Uterus (tissue), 4 donors: ENCODE results near the gene STX1B. TPM values are rescaled to one million over a fixed set of nuclear protein-coding genes. Genes with fewer than 3 reads are reported as not detected.

Experiments used
- DNase-seq, 2 donors: peaks; one replicate each; pipeline ENCODE4 v3.0.0-alpha.2; 2019 to 2020
- H3K27ac ChIP-seq, 2 donors: fragments of 200-600 bp; sonication (generic); 1 replicate in 1 of 2; 2 replicates in 1 of 2; pipeline ENCODE4 v1.5.1; 2016 to 2018
- H3K27me3 ChIP-seq, 2 donors: fragments of 200-600 bp; sonication (generic); one replicate each; pipeline ENCODE4 v1.5.1; 2018 to 2019; ENCODE audit warnings: control low read depth in 1 of 2
- H3K36me3 ChIP-seq, 2 donors: fragments of 200-600 bp; sonication (generic); one replicate each; pipeline ENCODE4 v1.5.1; 2019; ENCODE audit warnings: control low read depth in 1 of 2
- H3K4me1 ChIP-seq, 2 donors: fragments of 200-600 bp; sonication (generic); one replicate each; pipeline ENCODE4 v1.5.1; 2018 to 2019; ENCODE audit warnings: control low read depth in 1 of 2
- H3K4me3 ChIP-seq, 2 donors: fragments of 200-600 bp; sonication (generic); 1 replicate in 1 of 2; 2 replicates in 1 of 2; pipeline ENCODE4 v1.5.1; 2018 to 2019; ENCODE audit warnings: mild to moderate bottlenecking in 1 of 2
- H3K9me3 ChIP-seq, 2 donors: fragments of 200-600 bp; sonication (generic); one replicate each; pipeline ENCODE4 v1.5.1; 2019; ENCODE audit warnings: control low read depth in 1 of 2
- POLR2A ChIP-seq, 2 donors: fragments of 450-650 bp; IDR thresholded peaks; one replicate each; pipeline ENCODE4 v1.6.1; 2016; ENCODE audit warnings: antibody characterized with exemption in 2 of 2, mild to moderate bottlenecking in 1 of 2, moderate library complexity in 1 of 2
- intact Hi-C: fragments of 100-400 bp; cut with DNase I; formaldehyde crosslinking; loops from one replicate; pipeline ENCODE4 v1.15.1; 2023; ENCODE audit warnings: low total_unique reads
- total RNA-seq, 4 donors: library from RNA; depleted of rRNA in 3 of 4; stranded (reverse); fragments of >200 nt in 3 of 4; gene quantifications; one replicate each; pipeline versions ENCODE4 v1.1.0 to v1.2.4, GENCODE V29; 2014 to 2023
- TF ChIP-seq, protein P1 (sequence below), 4 experiments: fragments of 200-600 bp in 2 of 4; fragments of 450-650 bp in 2 of 4; sonication (generic) in 2 of 4; IDR thresholded peaks; one replicate each; pipeline ENCODE4 v1.5.1; 2016 to 2019; ENCODE audit warnings: antibody characterized with exemption in 4 of 4, mild to moderate bottlenecking in 2 of 4, moderate library complexity in 1 of 4
- donor health status: DM: yes; HTN: yes; CAD: no.

Gene STX1B
- total RNA-seq, 4 donors from 2014 or later: 0.88 to 2.6 (median 2.5) TPM

DNA sequence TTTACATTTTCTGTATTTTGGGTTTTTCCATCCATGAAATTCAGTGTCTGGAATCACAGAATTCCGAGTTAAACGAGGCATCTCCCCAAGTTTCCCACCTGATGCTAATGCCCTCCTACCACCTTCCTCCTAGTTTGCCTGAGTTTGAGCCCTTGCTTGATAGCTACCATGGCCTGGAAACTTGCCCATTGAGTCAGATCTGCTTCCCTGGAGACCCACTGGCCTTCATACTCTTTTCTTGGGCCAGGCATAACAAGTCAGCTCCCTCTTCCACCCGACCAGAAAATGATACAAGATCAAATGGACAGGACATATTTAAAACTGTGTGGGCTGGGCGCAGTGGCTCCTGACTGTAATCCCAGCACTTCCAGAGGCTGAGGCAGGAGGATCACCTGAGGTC lies 42.6 kb downstream of the STX1B start:
- Histone ChIP-seq H3K27ac (no peak overlapping the region), H3K4me3 (no peak overlapping the region), H3K4me1 (no peaks in the 10 kb centered on the region), H3K9me3 (no peaks in the 10 kb centered on the region), H3K36me3 (no peaks in the 10 kb centered on the region), H3K27me3 (no peaks in the 10 kb centered on the region)
- no peak for DNase-seq
- intact Hi-C loops: no loop called here
- TF ChIP-seq, protein P1, sequence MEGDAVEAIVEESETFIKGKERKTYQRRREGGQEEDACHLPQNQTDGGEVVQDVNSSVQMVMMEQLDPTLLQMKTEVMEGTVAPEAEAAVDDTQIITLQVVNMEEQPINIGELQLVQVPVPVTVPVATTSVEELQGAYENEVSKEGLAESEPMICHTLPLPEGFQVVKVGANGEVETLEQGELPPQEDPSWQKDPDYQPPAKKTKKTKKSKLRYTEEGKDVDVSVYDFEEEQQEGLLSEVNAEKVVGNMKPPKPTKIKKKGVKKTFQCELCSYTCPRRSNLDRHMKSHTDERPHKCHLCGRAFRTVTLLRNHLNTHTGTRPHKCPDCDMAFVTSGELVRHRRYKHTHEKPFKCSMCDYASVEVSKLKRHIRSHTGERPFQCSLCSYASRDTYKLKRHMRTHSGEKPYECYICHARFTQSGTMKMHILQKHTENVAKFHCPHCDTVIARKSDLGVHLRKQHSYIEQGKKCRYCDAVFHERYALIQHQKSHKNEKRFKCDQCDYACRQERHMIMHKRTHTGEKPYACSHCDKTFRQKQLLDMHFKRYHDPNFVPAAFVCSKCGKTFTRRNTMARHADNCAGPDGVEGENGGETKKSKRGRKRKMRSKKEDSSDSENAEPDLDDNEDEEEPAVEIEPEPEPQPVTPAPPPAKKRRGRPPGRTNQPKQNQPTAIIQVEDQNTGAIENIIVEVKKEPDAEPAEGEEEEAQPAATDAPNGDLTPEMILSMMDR (IDR thresholded peaks at IDR 0.05): no peak
- no peak for TF ChIP-seq POLR2A (IDR thresholded peaks at IDR 0.05)

DNA sequence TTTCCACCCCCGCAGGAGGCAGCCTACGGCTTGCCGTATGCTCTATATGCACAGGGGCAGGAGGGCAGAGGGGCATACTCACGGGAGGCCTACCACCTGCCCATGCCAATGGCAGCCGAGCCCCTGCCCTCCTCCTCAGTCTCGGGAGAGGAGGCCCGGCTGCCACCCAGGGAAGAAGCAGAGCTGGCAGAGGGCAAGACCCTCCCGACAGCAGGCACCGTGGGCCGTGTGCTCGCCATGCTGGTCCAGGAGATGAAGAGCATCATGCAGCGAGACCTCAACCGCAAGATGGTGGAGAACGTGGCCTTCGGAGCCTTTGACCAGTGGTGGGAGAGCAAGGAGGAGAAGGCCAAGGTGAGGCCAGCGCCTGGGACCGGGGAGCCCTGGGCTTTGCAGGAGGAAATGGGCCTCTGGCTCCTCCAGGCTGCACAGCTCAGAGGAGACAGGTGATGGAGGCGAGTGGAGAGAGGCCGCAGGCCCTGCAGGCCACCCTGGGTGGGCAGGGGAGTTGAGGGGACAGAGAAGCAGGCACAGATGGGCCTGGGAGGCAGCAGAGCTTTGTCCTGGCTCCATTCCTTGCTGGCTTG lies 44.3 kb downstream of the STX1B start:
- no peak for TF ChIP-seq POLR2A (IDR thresholded peaks at IDR 0.05)
- TF ChIP-seq, protein P1 (IDR thresholded peaks at IDR 0.05): no peak
- Histone ChIP-seq H3K4me3 (no peak overlapping the region), H3K4me1 (no peaks in the 10 kb centered on the region), H3K27ac (no peak overlapping the region), H3K9me3 (no peaks in the 10 kb centered on the region), H3K27me3 (no peaks in the 10 kb centered on the region), H3K36me3 (no peaks in the 10 kb centered on the region)
- intact Hi-C loops: no loop called here
- no peak for DNase-seq

DNA sequence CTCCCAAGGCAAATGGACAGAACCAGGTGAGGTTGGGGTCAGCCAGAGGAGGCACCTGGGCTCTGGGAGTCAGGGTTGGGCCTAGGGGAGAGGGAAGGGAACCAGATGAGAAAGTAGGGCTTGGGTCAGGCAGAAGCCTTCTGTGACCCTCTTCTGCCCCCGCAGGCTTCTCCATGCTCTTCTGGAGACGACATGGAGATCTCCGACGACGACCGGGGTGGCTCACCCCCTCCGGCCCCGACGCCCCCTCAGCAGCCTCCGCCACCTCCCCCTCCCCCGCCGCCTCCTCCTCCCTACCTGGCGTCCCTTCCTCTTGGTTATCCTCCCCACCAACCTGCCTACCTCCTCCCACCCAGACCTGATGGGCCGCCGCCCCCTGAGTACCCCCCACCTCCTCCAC lies 45.0 kb downstream of the STX1B start:
- Histone ChIP-seq H3K36me3 (no peaks in the 10 kb centered on the region), H3K27me3 (no peaks in the 10 kb centered on the region), H3K4me1 (no peaks in the 10 kb centered on the region), H3K9me3 (no peaks in the 10 kb centered on the region), H3K4me3 (no peak overlapping the region), H3K27ac (no peak overlapping the region)
- TF ChIP-seq POLR2A (IDR thresholded peaks at IDR 0.05): no peak
- TF ChIP-seq, protein P1 (IDR thresholded peaks at IDR 0.05): no peak
- intact Hi-C loops: no loop called here
- no peak for DNase-seq

DNA sequence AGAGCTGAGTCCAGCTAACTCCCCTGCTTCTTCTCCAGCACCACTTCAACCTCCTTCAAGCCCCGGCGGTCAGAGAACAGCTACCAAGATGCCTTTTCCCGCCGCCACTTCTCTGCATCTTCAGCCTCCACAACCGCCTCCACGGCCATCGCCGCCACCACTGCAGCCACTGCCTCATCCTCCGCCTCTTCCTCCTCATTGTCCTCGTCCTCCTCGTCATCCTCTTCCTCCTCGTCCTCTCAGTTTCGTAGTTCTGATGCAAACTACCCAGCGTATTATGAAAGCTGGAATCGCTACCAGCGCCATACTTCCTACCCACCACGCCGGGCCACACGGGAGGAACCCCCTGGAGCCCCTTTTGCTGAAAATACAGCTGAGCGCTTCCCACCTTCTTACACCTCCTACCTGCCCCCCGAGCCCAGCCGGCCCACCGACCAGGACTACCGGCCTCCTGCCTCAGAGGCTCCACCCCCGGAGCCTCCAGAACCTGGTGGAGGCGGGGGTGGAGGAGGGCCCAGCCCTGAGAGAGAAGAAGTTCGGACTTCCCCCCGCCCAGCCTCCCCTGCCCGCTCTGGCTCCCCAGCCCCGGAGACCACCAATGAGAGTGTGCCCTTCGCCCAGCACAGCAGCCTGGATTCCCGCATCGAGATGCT lies 45.7 kb downstream of the STX1B start:
- no peaks in the 10 kb centered on the region for H3K36me3 ChIP-seq
- no peaks in the 10 kb centered on the region for H3K9me3 ChIP-seq
- no peak overlapping the region for H3K4me3 ChIP-seq
- no peak overlapping the region for H3K27ac ChIP-seq
- DNase-seq: no peak
- H3K27me3 ChIP-seq: no peaks in the 10 kb centered on the region
- H3K4me1 ChIP-seq: no peaks in the 10 kb centered on the region
- TF ChIP-seq, protein P1 (IDR thresholded peaks at IDR 0.05): no peak
- no peak for TF ChIP-seq POLR2A (IDR thresholded peaks at IDR 0.05)
- intact Hi-C loops: no loop called here

DNA sequence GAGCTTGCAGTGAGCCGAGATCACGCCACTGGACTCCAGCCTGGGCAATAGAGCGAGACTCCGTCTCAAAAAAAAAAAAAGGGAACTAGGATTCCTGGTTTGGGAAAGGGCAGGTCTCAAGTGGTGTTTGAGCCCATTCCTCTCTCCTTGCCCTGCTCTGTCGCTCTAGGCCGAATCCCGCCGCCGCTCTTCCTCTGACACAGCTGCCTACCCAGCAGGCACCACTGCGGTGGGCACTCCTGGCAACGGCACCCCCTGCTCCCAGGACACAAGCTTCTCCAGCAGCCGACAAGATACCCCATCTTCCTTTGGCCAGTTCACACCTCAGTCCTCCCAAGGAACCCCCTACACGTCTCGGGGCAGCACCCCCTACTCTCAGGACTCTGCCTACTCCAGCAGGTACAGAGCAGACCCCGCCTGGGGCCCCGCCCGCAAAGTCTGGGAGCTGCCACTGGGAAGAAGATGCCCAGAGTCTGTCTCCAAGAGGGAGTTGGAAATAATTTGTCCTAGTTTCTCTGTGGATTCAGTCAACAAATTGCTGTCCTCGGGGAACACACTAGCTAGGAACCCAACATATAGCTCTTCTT lies 46.4 kb downstream of the STX1B start:
- no peak for DNase-seq
- no peaks in the 10 kb centered on the region for H3K27me3 ChIP-seq
- intact Hi-C loops: no loop called here
- no peak for TF ChIP-seq POLR2A (IDR thresholded peaks at IDR 0.05)
- TF ChIP-seq, protein P1 (IDR thresholded peaks at IDR 0.05): no peak
- H3K4me1 ChIP-seq: peaks cover under 1 to 5% of the 10 kb centered on the region in 2 donors
- H3K36me3 ChIP-seq: no peaks in the 10 kb centered on the region
- H3K4me3 ChIP-seq: no peak overlapping the region
- no peak overlapping the region for H3K27ac ChIP-seq
- H3K9me3 ChIP-seq: no peaks in the 10 kb centered on the region
